ENCODE results near the gene LIX1L. TPM values are rescaled to one million over a fixed set of nuclear protein-coding genes. Genes with fewer than 3 reads are reported as not detected.

LIX1L gene
- total RNA-seq, 1 donor from 2014 or later: 4.5 TPM

DNA sequence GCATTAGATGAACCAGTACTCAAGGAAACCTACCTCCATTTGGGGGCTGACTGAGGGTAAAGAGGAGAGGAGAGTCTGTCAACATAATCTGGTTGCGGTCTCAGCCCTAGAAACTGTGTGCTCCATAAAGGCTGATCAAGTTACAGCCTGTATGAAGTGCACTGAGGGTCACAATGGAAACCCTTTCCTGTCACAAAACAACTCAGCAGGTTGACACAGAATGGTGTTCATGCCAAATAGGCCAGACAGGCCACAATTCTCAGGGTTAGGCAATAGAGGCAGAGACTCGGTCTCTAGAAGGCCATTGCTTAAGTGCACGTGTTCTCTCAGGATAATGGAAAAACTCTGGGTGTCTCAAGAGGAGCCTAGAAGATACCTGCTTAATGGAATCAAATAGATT lies 68.1 kb downstream of the LIX1L start:
- Mint-ChIP-seq H3K4me1 (ENCODE audit: low read depth) (peaks cover 33% of the 10 kb centered on the region), H3K27ac (no peak overlapping the region), H3K4me3 (ENCODE audit: low read depth) (no peak overlapping the region), H3K27me3 (peaks cover 17% of the 10 kb centered on the region), H3K9me3 (ENCODE audit: low read depth) (no peaks in the 10 kb centered on the region), H3K36me3 (ENCODE audit: insufficient read depth) (no peaks in the 10 kb centered on the region)
- TF ChIP-seq, protein P1, sequence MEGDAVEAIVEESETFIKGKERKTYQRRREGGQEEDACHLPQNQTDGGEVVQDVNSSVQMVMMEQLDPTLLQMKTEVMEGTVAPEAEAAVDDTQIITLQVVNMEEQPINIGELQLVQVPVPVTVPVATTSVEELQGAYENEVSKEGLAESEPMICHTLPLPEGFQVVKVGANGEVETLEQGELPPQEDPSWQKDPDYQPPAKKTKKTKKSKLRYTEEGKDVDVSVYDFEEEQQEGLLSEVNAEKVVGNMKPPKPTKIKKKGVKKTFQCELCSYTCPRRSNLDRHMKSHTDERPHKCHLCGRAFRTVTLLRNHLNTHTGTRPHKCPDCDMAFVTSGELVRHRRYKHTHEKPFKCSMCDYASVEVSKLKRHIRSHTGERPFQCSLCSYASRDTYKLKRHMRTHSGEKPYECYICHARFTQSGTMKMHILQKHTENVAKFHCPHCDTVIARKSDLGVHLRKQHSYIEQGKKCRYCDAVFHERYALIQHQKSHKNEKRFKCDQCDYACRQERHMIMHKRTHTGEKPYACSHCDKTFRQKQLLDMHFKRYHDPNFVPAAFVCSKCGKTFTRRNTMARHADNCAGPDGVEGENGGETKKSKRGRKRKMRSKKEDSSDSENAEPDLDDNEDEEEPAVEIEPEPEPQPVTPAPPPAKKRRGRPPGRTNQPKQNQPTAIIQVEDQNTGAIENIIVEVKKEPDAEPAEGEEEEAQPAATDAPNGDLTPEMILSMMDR (IDR thresholded peaks at IDR 0.05; ENCODE audit: unreplicated experiment): no peak
- DNase-seq (ENCODE audit: low spot score, unreplicated experiment): no peak

DNA sequence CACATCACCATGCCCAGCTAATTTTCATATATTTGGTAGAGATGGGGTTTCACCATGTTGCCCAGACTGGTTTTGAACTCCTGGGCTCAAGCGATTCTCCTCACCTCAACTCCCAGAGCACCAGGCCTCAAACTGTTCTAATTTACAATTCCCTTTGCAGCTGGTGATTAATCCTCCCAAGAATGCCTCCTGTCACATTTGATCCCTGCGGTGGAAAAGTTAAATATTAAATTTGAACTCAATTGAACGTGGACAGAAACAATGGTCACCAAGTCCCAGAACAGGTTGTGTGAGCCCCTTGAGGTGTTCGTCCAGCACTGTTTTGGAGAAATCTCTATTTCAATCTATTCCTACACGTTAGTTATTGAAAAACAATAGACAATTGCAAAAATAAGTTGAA lies 70.2 kb downstream of the LIX1L start:
- TF ChIP-seq, protein P1 (IDR thresholded peaks at IDR 0.05; ENCODE audit: unreplicated experiment): no peak
- Mint-ChIP-seq H3K9me3 (ENCODE audit: low read depth) (no peaks in the 10 kb centered on the region), H3K27ac (peak overlapping the region; percentile 86), H3K4me3 (ENCODE audit: low read depth) (peak overlapping the region; percentile 14), H3K4me1 (ENCODE audit: low read depth) (peaks cover 29% of the 10 kb centered on the region), H3K27me3 (peaks cover 36% of the 10 kb centered on the region), H3K36me3 (ENCODE audit: insufficient read depth) (no peaks in the 10 kb centered on the region)
- no peak for DNase-seq (ENCODE audit: low spot score, unreplicated experiment)

DNA sequence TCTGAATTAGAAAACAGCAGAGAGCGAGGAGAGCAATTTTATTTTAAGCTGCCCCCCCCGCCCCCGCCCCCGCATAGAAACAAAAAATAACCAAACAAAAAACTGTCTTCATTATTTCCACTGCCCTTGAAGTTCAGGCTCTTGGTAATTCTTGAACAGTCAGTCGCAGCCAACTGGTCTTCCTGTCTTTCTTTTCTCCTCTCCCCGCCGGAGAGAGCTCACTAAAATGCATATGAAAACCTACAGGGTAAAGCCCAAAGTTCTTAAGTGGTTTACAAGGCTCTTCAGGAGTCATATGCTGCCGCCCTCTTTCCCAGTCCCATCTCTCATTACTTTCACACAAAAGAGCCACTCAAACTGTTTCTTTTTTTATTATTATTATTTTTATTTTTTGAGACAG lies 71.0 kb downstream of the LIX1L start:
- DNase-seq (ENCODE audit: low spot score, unreplicated experiment): no peak
- H3K27me3 Mint-ChIP-seq: peaks cover 38% of the 10 kb centered on the region
- no peaks in the 10 kb centered on the region for H3K9me3 Mint-ChIP-seq (ENCODE audit: low read depth)
- no peak overlapping the region for H3K27ac Mint-ChIP-seq
- H3K4me1 Mint-ChIP-seq (ENCODE audit: low read depth): peaks cover 24% of the 10 kb centered on the region
- H3K4me3 Mint-ChIP-seq (ENCODE audit: low read depth): peak overlapping the region; percentile 76
- no peaks in the 10 kb centered on the region for H3K36me3 Mint-ChIP-seq (ENCODE audit: insufficient read depth)
- TF ChIP-seq, protein P1 (IDR thresholded peaks at IDR 0.05; ENCODE audit: unreplicated experiment): no peak

DNA sequence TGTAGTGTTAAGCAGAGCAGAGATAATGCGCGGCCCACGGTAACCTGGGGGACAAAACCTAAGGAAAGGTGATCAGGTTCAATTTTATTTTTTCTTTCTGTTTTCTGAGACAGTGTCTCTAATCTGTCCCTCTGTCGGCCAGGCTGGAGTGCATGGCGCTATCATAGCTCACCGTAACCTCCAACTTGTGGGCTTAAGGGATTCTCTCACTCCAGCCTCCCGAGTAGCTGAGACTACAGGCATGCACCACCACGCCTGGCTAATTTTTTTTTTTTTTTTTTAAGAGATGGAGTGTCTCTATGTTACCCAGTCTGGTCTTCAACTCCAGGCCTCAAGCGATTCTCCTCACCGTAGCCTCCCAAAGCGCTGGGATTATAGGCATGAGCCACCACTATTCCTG lies 71.4 kb downstream of the LIX1L start:
- no peaks in the 10 kb centered on the region for H3K9me3 Mint-ChIP-seq (ENCODE audit: low read depth)
- peaks cover 23% of the 10 kb centered on the region for H3K4me1 Mint-ChIP-seq (ENCODE audit: low read depth)
- H3K4me3 Mint-ChIP-seq (ENCODE audit: low read depth): peak overlapping the region; percentile 76
- H3K27ac Mint-ChIP-seq: no peak overlapping the region
- H3K36me3 Mint-ChIP-seq (ENCODE audit: insufficient read depth): no peaks in the 10 kb centered on the region
- H3K27me3 Mint-ChIP-seq: peaks cover 38% of the 10 kb centered on the region
- TF ChIP-seq, protein P1 (IDR thresholded peaks at IDR 0.05; ENCODE audit: unreplicated experiment): no peak
- DNase-seq (ENCODE audit: low spot score, unreplicated experiment): no peak

DNA sequence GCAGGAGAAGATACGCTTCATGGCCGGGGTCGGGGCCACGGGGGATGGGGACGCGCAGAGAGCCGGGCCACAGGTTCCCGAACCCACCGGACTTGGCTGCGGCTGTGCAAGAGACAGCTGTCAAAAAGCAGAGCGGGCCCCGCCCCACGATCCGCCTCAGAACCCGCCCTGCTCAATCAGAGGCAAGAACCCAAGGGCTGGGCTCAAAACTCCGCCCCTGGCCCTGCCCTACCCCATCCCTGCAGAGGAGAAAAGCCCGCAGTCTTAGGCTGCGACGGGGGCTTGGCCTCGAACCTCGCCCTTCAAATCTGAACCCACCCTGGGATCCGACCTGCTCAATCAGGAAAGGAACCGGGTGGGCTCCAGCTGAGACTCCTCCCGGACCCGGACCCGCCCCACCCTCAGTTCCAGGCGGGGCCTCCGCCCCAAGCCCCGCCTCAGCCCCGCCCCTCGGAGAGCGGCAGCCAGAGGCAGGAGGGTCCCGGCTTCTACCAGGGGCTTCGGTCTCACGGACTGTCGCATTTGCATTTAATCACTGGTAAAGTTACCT lies 72.0 kb downstream of the LIX1L start, which contains the start of gene ANKRD35:
Gene ANKRD35, minus strand, starts transcription at position 129 of the 550 bp plus-strand sequence. Its CDS starts 108 bp downstream, at position 21.
- Mint-ChIP-seq H3K27ac (no peak within 1 kb of the TSS), H3K4me3 (ENCODE audit: low read depth) (peak within 1 kb of the TSS; percentile 76), H3K36me3 (ENCODE audit: insufficient read depth) (no peaks in the 10 kb centered on the region), H3K27me3 (peaks cover 38% of the 10 kb centered on the region), H3K9me3 (ENCODE audit: low read depth) (no peaks in the 10 kb centered on the region), H3K4me1 (ENCODE audit: low read depth) (peaks cover 17% of the 10 kb centered on the region)
- DNase-seq (ENCODE audit: low spot score, unreplicated experiment): peak; percentile 48
- TF ChIP-seq, protein P1 (IDR thresholded peaks at IDR 0.05; ENCODE audit: unreplicated experiment): no peak

Data from progenitor cell of endocrine pancreas (in vitro differentiated cells).